PC-3 (cell line): ENCODE measurements around the gene ZSCAN18. TPM values are rescaled to one million over a fixed set of nuclear protein-coding genes. Genes with fewer than 3 reads are reported as not detected.

ENCODE experiments used
- ATAC-seq: fragments of 200-7000 bp; cut with Tn5 transposase; 2 replicates; pipeline ENCODE4 v1.9.1; 2020; ENCODE audit warnings: mild to moderate bottlenecking, moderate library complexity
- BruUV-seq: library from RNA; stranded (reverse); fragments of 400-500 nt; replicated peaks from 2 replicates; lab custom pipeline; 2021; lab: Mats Ljungman, UMichigan
- CTCF ChIA-PET: fragments of 300-600 bp; sonication (Branson Sonifier 250); formaldehyde crosslinking; loops from one replicate; lab custom pipeline; 2022; ENCODE audit warnings: antibody characterized with exemption; lab: Charles Lee
- POLR2A ChIA-PET: fragments of 300-600 bp; sonication (Branson Sonifier 250); formaldehyde crosslinking; loops from one replicate; lab custom pipeline; 2022; ENCODE audit warnings: antibody characterized with exemption; ENCODE audit not compliant: unreplicated experiment; lab: Charles Lee
- DNase-seq: peaks from one replicate; pipeline ENCODE4 v3.0.0-alpha.2; 2015
- H2AFZ ChIP-seq: fragments of 300-600 bp; sonication (generic); 2 replicates; pipeline ENCODE4 v1.6.0; 2016; ENCODE audit warnings: antibody characterized with exemption, low read length
- H3F3A ChIP-seq: fragments of 300-600 bp; sonication (generic); one replicate; pipeline ENCODE4 v1.6.0; 2017; ENCODE audit warnings: antibody characterized with exemption, low read length, control low read depth, mild to moderate bottlenecking; ENCODE audit not compliant: unreplicated experiment
- H3K27ac ChIP-seq: fragments of 300-600 bp; sonication (generic); 2 replicates; pipeline ENCODE4 v1.5.1; 2016; ENCODE audit warnings: mild to moderate bottlenecking, low read length
- H3K27me3 ChIP-seq: fragments of 300-600 bp; sonication (generic); 2 replicates; pipeline ENCODE4 v1.6.1; 2016; ENCODE audit warnings: low read length, mixed read lengths
- H3K36me3 ChIP-seq: fragments of 300-600 bp; sonication (generic); 2 replicates; pipeline ENCODE4 v1.6.1; 2016; ENCODE audit warnings: low read depth, mixed run types, low read length, mixed read lengths
- H3K4me1 ChIP-seq: fragments of 300-600 bp; sonication (generic); 2 replicates; pipeline ENCODE4 v1.5.1; 2016; ENCODE audit warnings: low read length; ENCODE audit not compliant: insufficient read depth
- H3K4me2 ChIP-seq: fragments of 300-600 bp; sonication (generic); 2 replicates; pipeline ENCODE4 v1.6.0; 2016; ENCODE audit warnings: low read length
- H3K4me3 ChIP-seq: fragments of 300-600 bp; sonication (generic); 2 replicates; pipeline ENCODE4 v1.5.1; 2016; ENCODE audit warnings: mild to moderate bottlenecking, low read length, mixed read lengths
- H3K79me2 ChIP-seq: fragments of 300-600 bp; sonication (generic); 2 replicates; pipeline ENCODE4 v1.6.1; 2017; ENCODE audit warnings: low read length, mixed read lengths
- H3K9ac ChIP-seq: fragments of 300-600 bp; sonication (generic); 2 replicates; pipeline ENCODE4 v1.6.0; 2016; ENCODE audit warnings: mild to moderate bottlenecking, low read length
- H3K9me2 ChIP-seq: fragments of 300-600 bp; sonication (generic); replicated peaks from 2 replicates; pipeline ENCODE4 v1.6.1; 2016; ENCODE audit warnings: mixed run types, low read length, mixed read lengths
- H3K9me3 ChIP-seq: fragments of 300-600 bp; sonication (generic); 2 replicates; pipeline ENCODE4 v1.6.1; 2016; ENCODE audit warnings: low read length, mixed read lengths
- H4K20me1 ChIP-seq: fragments of 300-600 bp; sonication (generic); 2 replicates; pipeline ENCODE4 v1.6.1; 2016; ENCODE audit warnings: low read length, mixed read lengths
- CTCF ChIP-seq: fragments of 300-600 bp; sonication (generic); conservative IDR thresholded peaks from 2 replicates; pipeline ENCODE4 v1.5.1; 2017; ENCODE audit warnings: antibody characterized with exemption, low read depth, mild to moderate bottlenecking, low read length
- EZH2 ChIP-seq: fragments of 300-600 bp; sonication (generic); IDR thresholded peaks from one replicate; pipeline ENCODE4 v1.6.1; 2017; ENCODE audit warnings: antibody characterized with exemption, mild to moderate bottlenecking, low read length; ENCODE audit not compliant: unreplicated experiment
- EZH2phosphoT487 ChIP-seq: fragments of 300-600 bp; sonication (generic); IDR thresholded peaks from 2 replicates; pipeline ENCODE4 v1.6.1; 2018; ENCODE audit warnings: mild to moderate bottlenecking, antibody characterized with exemption, low read length, borderline replicate concordance
- intact Hi-C: fragments of 100-400 bp; cut with micrococcal nuclease; formaldehyde crosslinking; loops from 2 replicates; pipeline ENCODE4 v1.9.0; 2023
- total RNA-seq: library from RNA; depleted of rRNA; stranded (reverse); fragments of >200 nt; gene quantifications from 2 replicates; pipeline ENCODE4 v1.2.3, GENCODE V29; 2014

The ZSCAN18 gene
- total RNA-seq, 1 experiment from 2014 or later, result 0.66 TPM

- Histone ChIP-seq H3K79me2 (no peaks in the 10 kb centered on the region), H3K9me2 (no peaks in the 10 kb centered on the region), H3K4me1 (no peaks in the 10 kb centered on the region), H2AFZ (no peak overlapping the region), H3K27ac (no peak overlapping the region), H3K27me3 (no peaks in the 10 kb centered on the region), H3K9me3 (peaks cover 50% of the 10 kb centered on the region), H3K36me3 (no peaks in the 10 kb centered on the region; the same call in 1 of the 2 replicates), H3F3A (no peaks in the 10 kb centered on the region), H3K4me3 (no peak overlapping the region), H4K20me1 (no peaks in the 10 kb centered on the region), H3K9ac (no peak overlapping the region), H3K4me2 (no peak overlapping the region)
- ChIA-PET CTCF (no interaction called here), POLR2A (no interaction called here)
- TF ChIP-seq EZH2phosphoT487 (no peak), EZH2 (no peak), CTCF (no peak)
- BruUV-seq, result no TSS peak
- DNase-seq, result no peak
- intact Hi-C loops, result no loop called here
- ATAC-seq, result no peak
These were observed 609 bp upstream of the ZSCAN18 start for GRCh38 chr19:58098682-58098998.

GRCh38 chr19:58097349-58097748, 682 bp downstream of the ZSCAN18 start:
- no peak overlapping the region for H3K4me2 ChIP-seq
- H3F3A ChIP-seq, result no peaks in the 10 kb centered on the region
- no peaks in the 10 kb centered on the region for H3K27me3 ChIP-seq
- intact Hi-C loops, result no loop called here
- no peaks in the 10 kb centered on the region; the same call in 1 of the 2 replicates for H3K36me3 ChIP-seq
- H3K9me3 ChIP-seq, result peaks cover 50% of the 10 kb centered on the region
- CTCF ChIA-PET, result no interaction called here
- H3K4me1 ChIP-seq, result no peaks in the 10 kb centered on the region
- no peaks in the 10 kb centered on the region for H4K20me1 ChIP-seq
- POLR2A ChIA-PET, result no interaction called here
- no peaks in the 10 kb centered on the region for H3K9me2 ChIP-seq
- H3K9ac ChIP-seq, result no peak overlapping the region
- H2AFZ ChIP-seq, result no peak overlapping the region
- no peak overlapping the region for H3K27ac ChIP-seq
- H3K4me3 ChIP-seq, result no peak overlapping the region
- BruUV-seq, result no TSS peak
- ATAC-seq (no peak), DNase-seq (no peak)
- TF ChIP-seq EZH2phosphoT487 (no peak), CTCF (no peak), EZH2 (no peak)
- H3K79me2 ChIP-seq, result no peaks in the 10 kb centered on the region

- Histone ChIP-seq H3K27ac (no peak overlapping the region), H3K79me2 (no peaks in the 10 kb centered on the region), H3K4me2 (no peak overlapping the region), H3K9me3 (peaks cover 52% of the 10 kb centered on the region), H2AFZ (no peak overlapping the region), H3K4me3 (no peak overlapping the region), H3F3A (no peaks in the 10 kb centered on the region), H4K20me1 (no peaks in the 10 kb centered on the region), H3K9ac (no peak overlapping the region), H3K36me3 (no peaks in the 10 kb centered on the region; the same call in 1 of the 2 replicates), H3K9me2 (no peaks in the 10 kb centered on the region), H3K4me1 (no peaks in the 10 kb centered on the region), H3K27me3 (no peaks in the 10 kb centered on the region)
- intact Hi-C loops, result no loop called here
- DNase-seq (no peak), ATAC-seq (no peak)
- no TSS peak for BruUV-seq
- TF ChIP-seq EZH2, result no peak
- no peak for TF ChIP-seq CTCF
- no peak for TF ChIP-seq EZH2phosphoT487
- ChIA-PET CTCF (no interaction called here), POLR2A (no interaction called here)
These were observed 1.1 kb downstream of the ZSCAN18 start for GRCh38 chr19:58096884-58097283.
